Activated effector memory CD4-positive, alpha-beta T cell treated with anti-CD3 and anti-CD28 coated beads, Interleukin-2, amount 50 U/mL, for 16 hours (primary cell): ENCODE data around the gene MBNL1.

Source experiments
- DNase-seq: peaks from one replicate; pipeline ENCODE4 v3.0.0-alpha.2; 2020

The MBNL1 gene

GRCh38 chr3:152278756-152279427 is 10.2 kb downstream of the MBNL1 start:
- no peak for DNase-seq

GRCh38 chr3:152279479-152279878 is 10.8 kb downstream of the MBNL1 start:
- no peak for DNase-seq

- no peak for DNase-seq
Observed at GRCh38 chr3:152280539-152280938, 11.8 kb downstream of the MBNL1 start.

- DNase-seq: no peak
Observed at GRCh38 chr3:152281133-152281713, 12.5 kb downstream of the MBNL1 start.

DNA sequence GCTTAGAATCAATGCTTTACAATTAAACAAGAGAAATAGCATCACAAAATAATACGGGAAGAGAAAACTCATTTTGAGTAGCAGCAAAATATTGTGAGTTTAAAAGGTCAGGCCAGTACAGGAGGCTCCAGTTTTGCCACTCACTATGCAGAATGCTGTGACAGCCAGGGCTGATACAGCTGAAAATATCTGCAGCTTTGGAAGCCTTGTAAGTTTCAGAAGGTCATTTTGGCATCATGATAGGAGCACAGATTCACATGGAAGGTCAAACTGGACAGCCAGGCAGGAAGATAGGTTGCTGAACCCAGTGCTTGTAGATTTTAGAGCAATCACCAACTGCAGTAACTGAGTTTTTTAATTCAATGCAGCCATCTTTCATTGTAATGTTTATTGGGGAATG is 14.1 kb downstream of the MBNL1 start:
- DNase-seq: no peak

DNA sequence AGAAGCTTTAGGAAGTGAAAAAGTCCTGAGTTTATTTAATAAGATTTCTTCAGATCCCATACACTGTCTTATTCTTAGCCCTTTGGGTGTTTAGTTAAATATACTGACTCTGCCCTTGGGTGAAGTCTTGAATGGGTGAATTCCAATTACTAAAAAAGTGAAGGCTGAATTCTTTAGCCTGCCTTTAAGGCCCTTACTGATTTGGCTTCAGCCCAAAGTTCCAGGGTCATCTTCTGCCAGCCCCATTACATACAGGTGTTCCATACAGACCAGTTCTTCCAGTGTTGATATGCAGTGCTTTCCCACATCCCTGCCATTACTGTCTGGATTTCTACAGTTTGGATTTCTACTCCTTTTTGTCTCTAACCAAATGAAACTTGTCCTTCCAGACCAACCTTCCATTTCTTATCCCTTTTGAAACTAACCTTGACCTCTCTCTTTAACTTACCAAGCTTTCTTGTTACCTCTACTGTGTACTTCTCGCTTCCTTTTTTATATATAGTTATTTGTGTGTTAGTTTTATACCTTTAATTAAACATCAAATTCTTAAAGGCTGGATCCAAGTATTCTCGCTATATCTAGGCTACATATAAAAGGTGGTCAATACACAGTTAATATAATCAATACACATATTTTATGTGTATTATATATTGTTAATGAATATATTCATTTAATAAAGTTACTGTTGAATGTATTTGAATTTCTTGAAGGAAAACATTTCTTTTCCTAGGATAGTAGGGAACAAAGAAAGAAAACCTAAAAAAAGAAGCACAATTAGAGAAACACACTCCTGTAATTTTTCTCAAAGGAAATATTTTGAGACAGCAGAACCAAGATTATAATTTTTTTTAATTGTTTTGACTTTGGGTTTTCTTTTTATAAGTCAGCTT is 15.0 kb downstream of the MBNL1 start:
- no peak for DNase-seq

DNA sequence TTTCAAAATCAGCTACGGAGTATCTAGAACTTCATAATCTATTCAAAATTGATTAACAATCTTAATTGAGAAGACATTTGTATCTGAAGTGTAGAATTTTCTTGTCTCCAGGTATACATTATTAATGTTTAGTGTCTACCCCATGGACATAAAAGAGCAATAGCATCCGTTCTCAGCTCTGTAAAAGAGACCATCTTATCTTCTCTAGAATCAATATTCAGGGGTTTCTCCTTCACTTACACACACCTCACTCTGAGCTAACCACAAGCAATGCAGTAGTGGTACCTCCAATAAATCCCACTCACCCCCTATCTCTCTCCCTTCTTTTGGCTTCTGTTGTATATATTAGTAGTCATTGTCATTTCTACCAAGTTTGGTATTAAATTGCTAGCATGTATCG is 16.2 kb downstream of the MBNL1 start:
- no peak for DNase-seq

GRCh38 chr3:152285509-152285908 is 16.8 kb downstream of the MBNL1 start:
- no peak for DNase-seq

DNA sequence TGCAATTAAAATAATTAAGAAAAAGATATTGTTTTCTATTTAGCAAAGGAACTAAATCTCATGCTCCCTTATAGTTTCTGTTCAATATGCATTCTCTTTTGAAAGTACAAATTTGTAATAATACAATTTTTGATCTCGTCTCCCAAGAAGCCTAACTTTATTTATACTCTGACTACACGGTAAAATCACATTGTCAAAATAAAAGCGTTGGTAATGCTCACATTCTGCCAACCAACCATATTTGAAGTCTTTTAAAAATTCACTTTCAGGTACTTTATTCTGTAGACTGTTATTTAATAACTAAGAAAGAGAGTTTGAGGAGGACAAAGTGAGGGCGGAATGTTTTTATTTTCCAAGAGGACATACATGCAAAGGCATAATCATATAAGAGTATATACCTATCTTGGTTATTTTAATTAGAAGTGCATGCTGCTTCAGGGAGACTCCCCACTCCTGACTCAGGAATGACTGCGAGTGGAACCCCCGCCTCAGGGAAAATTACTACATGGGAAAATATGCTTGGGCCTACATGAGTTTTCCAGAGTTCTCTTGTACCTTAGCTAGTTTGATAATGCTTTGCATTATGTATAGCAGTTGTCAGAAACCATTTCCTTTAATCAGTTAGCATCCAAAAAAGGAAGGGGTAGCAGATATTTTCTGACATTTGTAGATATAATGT is 19.3 kb downstream of the MBNL1 start:
- DNase-seq: no peak

DNA sequence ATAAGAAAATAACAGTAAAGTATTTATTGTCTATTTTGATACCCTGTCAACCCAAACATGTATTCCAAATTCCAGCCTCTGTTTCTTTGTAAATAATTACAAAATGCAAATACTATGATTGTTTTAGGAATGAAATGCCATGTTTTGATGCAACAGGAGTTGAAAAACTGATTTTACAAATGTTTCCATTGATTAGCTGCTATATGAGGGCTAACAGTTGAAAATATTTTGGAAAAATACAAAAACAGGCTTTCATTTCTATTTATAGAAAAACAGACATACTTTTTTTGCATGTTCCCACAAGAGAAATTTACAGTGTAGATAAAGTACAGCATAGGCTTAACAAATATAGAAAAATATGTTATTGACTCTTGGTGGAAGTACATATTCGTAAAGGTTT is 20.0 kb downstream of the MBNL1 start:
- DNase-seq: no peak

DNA sequence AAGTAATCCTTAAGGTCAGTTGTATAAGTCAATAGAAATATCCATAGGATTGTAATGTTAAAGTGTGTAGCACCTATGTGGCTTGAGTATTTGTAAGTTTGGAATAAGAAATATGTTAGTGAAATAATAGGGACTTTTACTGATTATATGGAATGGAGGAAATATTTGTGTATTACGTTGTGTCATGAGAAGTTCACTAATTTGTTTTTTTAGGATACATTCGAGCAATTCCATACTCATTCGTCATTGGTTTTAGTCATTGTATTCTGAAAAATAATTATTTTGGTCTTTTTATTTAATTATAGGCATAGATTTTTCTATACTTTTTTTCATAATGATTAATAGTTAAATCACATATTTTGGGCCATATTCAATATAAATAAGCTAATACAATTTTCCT is 21.0 kb downstream of the MBNL1 start:
- DNase-seq: no peak

GRCh38 chr3:152290374-152290773 is 21.6 kb downstream of the MBNL1 start:
- no peak for DNase-seq

GRCh38 chr3:152291238-152291637 is 22.5 kb downstream of the MBNL1 start:
- DNase-seq: no peak

DNA sequence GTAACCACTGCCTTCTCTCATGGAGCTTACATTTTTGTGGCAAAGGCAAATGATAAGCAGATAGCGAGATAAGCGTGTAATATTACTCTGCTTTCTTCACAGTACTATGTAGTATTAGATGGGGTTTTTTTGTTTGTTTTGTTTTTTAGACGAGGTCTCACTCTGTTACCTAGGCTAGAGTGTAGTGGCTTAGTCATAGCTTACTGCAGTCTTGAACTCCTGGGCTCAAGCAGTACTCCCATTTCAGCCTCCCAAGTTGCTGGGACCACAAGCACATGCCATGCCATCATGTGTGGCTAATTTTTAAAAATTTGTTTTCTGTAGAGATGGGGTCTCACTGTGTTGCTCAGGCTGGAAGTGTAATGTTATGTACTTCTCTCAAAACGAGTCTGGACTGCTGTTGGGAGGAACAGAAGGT is 22.9 kb downstream of the MBNL1 start:
- DNase-seq: no peak

DNA sequence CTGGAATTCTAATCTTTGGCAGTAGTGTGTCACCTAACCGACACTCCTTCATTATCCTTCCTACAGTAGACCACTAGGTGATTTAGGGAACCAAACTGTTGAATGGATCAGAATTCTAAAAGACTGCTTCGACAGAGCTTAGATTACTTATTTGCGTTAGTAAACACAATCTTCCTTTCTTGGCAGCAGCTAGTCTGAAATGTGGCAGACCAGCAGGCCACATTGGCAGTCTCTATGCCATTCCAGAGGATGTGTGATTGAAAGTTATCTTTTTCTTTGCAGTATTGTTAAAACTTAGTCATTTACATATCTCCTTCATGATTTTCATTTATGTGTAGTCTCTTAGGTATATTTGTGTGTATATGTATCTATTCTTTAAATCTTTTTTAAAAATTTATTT is 23.6 kb downstream of the MBNL1 start:
- no peak for DNase-seq

DNA sequence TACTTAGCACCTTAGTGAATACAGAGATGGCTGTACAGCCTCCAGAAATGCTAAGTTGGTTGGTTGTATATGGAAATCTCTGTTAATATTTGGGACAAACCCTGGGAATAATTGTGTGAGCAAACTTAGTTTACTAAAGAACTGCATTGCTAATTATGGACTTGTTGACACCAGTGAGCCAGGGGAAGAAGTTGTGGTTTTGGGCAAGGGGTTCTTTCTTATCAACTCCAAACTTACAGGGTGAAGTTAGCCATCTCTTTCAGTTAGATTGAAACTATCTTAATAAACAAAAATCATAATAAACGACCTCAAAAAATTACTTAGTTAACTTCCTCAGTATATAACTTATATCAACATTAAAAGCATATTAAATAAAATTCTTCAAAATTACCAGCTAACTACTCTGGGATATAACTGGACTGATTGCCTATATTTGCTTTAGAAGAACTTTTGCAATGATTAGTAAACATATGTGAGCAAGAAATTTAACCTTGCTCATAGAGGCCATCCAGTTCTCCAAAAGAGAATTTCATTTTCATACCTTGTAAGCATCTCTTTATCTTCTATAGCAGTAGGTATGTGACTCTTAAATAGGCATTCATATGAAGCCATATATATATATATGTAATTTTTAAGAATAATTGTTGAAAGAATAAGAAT is 24.7 kb downstream of the MBNL1 start:
- no peak for DNase-seq

DNA sequence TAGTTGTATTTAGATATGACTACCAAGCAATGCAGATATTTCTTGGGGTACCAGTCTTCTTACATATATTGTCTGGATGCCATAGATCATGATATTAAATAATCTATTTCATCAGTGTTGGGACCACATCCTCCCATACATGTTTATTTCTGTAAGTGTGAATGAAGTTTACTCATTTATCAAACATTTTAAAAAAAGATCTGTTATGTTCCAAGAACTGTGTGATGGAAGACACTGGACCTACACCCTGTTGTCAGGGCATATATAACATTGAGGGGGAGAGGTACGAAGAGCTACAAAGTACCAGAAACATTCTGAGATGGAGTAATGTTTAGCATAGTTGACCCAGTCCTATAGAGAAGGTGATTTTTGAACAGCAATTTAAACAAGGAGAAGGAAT is 26.6 kb downstream of the MBNL1 start:
- no peak for DNase-seq

GRCh38 chr3:152295806-152296205 is 27.1 kb downstream of the MBNL1 start:
- DNase-seq: no peak

- no peak for DNase-seq
Observed at GRCh38 chr3:152296382-152296781, 27.7 kb downstream of the MBNL1 start.

DNA sequence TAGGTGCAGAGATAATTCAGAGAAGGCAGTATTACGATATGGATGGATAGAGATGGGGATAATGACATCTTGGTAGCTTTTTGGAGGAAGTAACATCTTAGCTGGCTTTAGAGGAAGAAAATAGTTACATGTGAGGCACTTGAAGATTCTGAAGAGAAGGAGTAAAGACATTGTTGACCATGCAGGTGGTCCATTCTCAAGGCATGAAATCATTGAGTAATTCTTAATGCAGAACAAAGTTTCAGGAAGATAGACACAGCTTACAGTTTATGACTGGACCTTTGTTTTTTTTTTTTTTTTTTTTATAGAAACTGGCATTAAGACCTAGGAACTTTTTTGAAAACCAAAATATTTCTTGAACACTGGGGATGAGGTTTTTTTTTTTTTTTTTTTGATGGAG is 28.2 kb downstream of the MBNL1 start:
- DNase-seq: no peak

- peak; percentile 73 for DNase-seq
Observed at GRCh38 chr3:152298393-152299248, 29.9 kb downstream of the MBNL1 start.
